COLO668 (cell line): ENCODE data around the gene DDX24.

ENCODE experiments used
- DNase-seq: peaks from one replicate; lab custom pipeline; 2025; ENCODE audit not compliant: unreplicated experiment; lab: John Stamatoyannopoulos, UW

The DDX24 gene

GRCh38 chr14:94080621-94081385 is at the start of gene DDX24, which contains the start of gene IFI27L1:
Gene DDX24 (minus strand): TSS chr14:94081202. CDS start chr14:94079742, 1,460 bp downstream.
Gene IFI27L1 (plus strand): TSS chr14:94081310. CDS start chr14:94096938, 15,628 bp downstream.
- peak; percentile 97 for DNase-seq

- peak; percentile 41 for DNase-seq
Observed at GRCh38 chr14:94129758-94130414, 48.9 kb upstream of the DDX24 start.

GRCh38 chr14:94129111-94129757 is 48.2 kb upstream of the DDX24 start, which contains the start of gene IFI27L2:
Gene IFI27L2 (minus strand): TSS chr14:94129604. CDS start chr14:94129564, 40 bp downstream.
- peak; percentile 77 for DNase-seq

- DNase-seq, result no peak
Observed at GRCh38 chr14:94128216-94128839, 47.3 kb upstream of the DDX24 start.

- DNase-seq, result no peak
Observed at GRCh38 chr14:94127330-94127729, 46.3 kb upstream of the DDX24 start.

- DNase-seq, result no peak
Observed at GRCh38 chr14:94126800-94127199, 45.8 kb upstream of the DDX24 start.

GRCh38 chr14:94126419-94126677 is 45.3 kb upstream of the DDX24 start:
- DNase-seq, result no peak

DNA sequence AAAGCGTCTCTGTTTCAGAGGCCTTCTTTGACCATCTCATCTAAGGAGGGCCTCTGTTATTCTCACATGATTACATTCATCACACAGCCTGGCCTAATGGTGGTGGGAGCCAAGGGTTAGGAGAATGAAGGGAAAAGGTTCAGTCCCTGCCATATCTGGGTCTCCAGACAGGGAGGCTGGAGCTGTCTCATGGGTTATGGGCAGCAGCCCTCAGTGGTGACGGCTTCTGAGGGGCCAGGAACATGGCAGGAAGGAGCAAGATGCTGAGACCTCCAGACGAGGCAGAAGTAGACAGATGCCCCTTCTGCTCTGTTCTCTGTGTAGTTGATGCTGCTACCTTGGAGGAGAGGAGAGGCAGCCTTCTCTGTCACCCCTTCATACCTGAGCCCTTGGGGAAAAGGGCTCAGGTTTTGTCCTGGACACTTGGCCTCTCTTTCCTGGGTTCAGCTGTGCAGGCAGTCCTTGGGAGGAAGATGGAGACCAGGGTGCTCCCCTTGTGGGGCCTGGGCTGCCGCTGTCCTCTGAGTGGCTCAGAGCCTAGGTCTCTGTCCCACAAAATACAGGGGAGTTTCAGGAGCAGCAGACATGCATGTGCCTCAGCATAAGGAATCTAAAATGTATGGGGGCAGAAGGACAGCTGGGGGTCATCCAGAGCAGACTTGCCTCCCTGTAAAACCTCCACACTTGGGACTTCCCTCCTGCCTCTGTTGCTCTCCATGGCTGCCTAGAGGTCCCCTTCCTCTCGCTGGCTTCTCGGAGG is 44.8 kb upstream of the DDX24 start:
- no peak for DNase-seq

DNA sequence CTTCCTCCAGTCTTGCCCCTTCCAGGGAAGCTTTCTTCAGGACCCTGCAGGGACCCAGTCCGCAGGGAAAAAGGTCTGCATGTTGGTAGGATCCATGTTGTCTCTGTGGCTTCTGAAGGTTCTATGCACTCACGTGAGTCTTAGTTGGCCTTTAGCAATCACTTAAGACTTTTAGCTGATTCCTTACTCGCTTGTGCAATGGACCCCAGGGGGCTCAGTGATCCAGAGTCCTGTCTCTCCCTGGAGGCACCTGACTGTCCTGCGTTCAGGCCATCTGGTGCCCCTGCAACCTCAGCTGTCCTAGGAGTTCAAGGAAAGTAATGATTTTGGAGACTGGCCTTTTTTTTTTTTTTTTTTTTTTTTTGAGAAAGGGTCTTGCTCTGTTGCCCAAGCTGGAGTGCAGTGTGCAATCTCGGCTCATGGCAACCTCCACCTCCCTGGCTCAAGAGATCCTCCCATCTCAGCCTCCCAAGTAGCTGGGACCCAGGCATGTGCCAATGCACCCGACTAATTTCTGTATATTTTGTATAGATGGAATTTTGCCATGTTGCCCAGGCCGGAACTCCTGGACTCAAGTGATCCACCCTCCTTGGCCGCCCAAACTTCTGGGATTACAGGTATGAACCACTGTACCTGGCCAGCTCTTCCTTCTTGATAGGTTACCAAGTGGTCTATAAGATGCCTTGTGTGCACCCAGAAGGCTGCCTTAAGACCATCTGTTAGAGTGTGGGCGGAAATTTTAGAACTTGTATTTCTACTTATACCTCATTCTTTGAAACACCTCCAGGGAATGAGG is 43.8 kb upstream of the DDX24 start:
- DNase-seq, result no peak

DNA sequence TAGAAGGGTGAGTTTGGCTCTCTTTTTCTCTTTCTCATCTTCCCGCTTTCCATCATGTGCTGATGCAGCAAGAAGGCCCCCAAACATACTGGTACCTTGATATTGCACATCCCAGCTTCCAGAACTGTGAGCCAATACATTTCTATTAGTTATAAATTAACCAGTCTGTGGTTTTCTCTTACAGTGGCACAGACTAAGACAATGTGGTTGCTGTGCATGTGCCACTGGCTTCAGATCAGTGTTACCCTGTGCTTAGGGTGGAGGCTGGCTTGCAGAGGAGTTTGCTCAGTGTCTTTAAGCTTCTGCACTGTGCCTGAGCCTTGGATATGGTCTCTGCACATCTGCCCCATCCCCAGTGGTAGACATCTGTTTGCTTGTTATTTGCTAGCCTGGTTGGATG is 42.9 kb upstream of the DDX24 start:
- DNase-seq, result no peak

DNA sequence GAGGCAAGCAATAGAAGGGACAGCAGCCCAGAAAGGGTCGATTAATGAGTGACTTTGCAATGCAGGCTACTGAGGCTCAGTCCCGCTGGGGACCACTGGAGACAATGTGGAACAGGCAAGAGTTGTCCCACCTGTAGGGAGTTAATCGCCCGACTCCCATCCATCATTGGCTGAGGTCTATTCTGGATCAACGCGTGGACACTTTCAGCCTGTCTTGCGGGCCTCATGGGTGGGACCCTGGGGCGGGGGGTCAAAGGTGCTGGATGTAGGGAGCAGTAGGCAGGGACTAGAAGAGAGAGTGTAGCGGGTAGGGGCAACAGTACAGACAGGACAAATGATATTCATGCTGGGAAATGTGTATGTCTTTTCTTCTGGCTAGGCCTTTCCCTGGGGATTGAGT is 42.3 kb upstream of the DDX24 start:
- DNase-seq, result no peak

GRCh38 chr14:94122438-94122837 is 41.4 kb upstream of the DDX24 start:
- DNase-seq, result no peak

DNA sequence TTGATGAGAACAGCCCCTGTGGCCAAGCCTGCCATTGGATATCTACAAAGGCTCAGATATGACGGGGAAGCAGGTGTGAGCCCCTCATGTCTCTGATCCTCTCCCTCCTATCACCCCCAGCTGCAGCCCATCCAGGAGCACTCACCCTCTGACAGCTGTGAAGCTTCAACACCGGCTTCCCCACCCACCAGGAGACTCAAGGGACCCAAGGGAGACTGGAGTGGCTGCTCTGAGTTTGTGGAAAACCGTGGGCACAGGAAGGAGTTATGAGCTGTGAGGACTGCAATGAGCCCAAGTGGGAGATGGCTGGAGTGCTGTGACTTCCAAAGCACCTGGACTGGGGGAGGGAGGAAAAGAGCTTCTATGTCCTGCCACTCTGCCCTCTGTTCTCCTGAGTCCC is 40.5 kb upstream of the DDX24 start:
- DNase-seq, result no peak

DNA sequence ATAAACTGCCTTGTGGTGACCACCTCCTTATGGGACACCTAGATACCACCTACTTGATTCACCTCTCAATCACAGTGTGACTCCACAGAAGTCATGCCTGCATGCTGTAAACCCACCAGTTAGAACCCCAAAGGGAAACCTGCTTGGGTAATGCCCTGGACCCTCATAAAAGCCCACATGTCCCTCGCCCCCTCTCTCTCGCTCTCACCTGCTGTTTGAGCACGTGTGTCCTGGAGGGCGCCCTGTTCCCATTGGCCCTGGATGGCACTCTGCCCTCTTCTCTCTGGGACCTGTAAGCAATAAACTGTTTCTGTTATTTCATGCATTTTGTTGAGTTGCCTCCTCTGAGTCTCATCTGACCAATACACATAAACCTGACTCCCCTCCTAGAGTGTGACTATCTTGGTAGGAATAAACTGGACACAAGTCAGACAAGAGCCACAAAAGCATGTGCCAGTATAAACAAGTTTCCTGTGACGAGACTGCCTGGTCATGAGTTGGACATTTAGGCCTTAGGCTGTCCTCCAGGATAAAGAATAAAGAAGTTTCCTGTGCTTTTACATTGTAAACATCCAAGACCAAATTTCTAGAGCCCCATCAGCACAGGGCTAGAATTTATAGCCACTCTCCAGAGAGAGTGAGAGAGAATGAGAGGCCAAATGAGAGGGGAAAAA is 39.8 kb upstream of the DDX24 start:
- no peak for DNase-seq

DNA sequence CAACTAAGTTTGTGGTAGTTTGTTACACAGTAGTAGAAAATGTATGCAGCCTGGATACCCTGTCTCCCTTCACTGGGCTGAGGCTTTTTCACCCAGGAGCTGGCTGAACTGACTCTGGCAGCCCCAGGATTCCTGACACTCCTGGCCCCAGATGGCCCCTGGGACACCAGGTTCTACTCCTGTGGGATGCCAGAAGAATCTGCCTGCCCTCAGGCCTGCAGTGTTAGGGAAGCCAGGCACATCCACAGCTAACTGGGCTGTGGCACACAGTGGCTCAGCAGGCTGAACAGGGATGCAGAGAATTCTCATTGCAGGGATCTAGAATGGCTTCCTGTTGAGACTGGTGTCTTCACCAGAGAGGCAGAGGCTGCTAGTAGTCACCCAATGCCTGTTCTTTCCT is 38.1 kb upstream of the DDX24 start:
- DNase-seq, result no peak

- no peak for DNase-seq
Observed at GRCh38 chr14:94117856-94118255, 36.9 kb upstream of the DDX24 start.

DNA sequence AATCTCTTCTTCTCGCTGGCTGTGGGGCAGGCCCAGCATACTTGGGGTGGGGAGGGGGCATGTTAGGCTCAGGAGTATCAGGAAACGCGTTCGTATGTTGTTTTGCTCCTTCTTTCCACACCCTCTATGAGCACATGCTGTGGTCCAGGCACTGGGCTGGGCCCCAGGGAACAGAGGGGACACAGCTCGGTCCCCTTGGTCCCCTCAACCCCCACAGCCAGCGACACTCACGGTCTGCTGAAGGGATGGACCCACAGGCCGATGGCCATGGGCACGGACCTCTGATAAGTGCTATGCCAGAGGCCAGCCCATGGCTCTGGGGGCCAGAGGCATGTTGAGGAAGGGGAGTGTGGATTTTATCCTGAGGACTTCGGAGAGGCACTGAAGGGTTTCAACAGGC is 35.7 kb upstream of the DDX24 start:
- DNase-seq, result no peak

DNA sequence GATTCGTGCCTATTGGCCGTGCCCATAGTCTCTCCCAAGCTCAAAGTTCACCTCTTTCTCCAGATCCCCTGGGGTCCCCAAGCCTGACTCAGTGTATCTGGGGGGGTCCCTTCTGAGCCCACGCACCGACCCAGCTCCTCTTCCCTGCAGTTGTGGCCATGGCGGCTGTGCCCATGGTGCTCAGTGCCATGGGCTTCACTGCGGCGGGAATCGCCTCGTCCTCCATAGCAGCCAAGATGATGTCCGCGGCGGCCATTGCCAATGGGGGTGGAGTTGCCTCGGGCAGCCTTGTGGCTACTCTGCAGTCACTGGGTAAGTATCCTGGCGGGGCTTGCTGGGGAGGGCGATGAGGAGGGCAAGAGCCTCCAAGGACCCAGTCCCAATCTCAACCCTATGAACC is 34.6 kb upstream of the DDX24 start:
- DNase-seq, result no peak

GRCh38 chr14:94115058-94115591 is 34.1 kb upstream of the DDX24 start:
- no peak for DNase-seq
